NOMO-1 (cell line): ENCODE results near the gene ARAP3.
"Not testable (repeated sequence)": the region's sequence is repeated elsewhere in the genome, so short reads cannot be mapped to it uniquely, and the experiment has no call there.

Source experiments
- DNase-seq, 2 experiments: peaks; one replicate each; lab custom pipeline; 2025; ENCODE audit not compliant: unreplicated experiment in 2 of 2; lab: John Stamatoyannopoulos, UW

ARAP3 gene, protein sequence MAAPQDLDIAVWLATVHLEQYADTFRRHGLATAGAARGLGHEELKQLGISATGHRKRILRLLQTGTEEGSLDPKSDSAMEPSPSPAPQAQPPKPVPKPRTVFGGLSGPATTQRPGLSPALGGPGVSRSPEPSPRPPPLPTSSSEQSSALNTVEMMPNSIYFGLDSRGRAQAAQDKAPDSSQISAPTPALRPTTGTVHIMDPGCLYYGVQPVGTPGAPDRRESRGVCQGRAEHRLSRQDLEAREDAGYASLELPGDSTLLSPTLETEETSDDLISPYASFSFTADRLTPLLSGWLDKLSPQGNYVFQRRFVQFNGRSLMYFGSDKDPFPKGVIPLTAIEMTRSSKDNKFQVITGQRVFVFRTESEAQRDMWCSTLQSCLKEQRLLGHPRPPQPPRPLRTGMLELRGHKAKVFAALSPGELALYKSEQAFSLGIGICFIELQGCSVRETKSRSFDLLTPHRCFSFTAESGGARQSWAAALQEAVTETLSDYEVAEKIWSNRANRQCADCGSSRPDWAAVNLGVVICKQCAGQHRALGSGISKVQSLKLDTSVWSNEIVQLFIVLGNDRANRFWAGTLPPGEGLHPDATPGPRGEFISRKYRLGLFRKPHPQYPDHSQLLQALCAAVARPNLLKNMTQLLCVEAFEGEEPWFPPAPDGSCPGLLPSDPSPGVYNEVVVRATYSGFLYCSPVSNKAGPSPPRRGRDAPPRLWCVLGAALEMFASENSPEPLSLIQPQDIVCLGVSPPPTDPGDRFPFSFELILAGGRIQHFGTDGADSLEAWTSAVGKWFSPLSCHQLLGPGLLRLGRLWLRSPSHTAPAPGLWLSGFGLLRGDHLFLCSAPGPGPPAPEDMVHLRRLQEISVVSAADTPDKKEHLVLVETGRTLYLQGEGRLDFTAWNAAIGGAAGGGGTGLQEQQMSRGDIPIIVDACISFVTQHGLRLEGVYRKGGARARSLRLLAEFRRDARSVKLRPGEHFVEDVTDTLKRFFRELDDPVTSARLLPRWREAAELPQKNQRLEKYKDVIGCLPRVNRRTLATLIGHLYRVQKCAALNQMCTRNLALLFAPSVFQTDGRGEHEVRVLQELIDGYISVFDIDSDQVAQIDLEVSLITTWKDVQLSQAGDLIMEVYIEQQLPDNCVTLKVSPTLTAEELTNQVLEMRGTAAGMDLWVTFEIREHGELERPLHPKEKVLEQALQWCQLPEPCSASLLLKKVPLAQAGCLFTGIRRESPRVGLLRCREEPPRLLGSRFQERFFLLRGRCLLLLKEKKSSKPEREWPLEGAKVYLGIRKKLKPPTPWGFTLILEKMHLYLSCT (N-terminal part only)

DNA sequence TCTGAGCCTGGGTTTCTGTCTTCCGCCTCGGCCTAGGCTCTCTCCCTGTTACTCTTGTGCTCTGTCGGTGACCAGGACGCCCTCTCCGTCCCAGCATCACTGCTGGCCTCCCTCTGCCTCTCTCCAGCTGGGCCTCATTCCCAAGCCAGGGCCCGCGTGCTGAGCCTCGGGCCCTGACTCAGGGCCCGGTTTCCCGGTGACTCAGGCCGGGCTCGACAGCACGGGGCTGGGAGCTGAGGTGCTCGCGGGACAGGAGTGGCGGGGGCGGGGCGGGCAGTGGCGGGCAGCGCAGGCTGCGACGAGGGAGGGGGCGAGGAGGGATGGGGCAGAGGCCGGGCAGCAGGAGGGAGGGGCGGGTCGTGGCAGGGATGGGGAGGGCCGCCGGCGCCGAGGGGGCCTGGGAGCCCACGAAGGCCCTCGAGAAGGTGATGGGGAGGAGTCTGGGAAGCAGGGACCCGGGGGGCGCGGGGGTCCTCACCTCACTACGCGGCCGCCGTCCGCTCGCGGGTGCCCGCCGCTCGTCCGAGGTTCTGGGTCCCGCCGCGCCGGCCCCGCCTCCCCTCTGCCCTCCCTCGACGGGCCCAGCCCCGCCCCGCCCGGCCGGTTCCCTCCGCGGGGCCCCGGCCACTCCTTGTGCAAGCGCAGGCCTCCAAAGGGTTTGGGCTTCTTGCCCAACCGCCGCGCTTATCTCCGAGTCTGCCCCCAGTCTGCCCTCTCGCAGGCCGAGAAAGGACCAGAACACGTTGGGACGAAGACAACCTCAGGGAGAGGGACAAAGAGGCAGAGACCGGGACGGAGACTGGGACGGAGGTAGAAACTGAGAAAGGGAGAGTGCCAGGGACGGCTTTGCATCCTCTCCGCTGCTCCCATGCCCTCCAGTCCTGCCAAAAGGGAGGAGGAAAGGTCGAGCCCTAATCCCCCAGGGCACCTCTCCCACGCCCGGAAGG is at the start of gene ARAP3:
Gene ARAP3 (minus strand): TSS at position 536 of the 947 bp plus-strand sequence. CDS start 1,744 bp downstream, outside the sequence.
- DNase-seq = peak; percentile 86 to 91

DNA sequence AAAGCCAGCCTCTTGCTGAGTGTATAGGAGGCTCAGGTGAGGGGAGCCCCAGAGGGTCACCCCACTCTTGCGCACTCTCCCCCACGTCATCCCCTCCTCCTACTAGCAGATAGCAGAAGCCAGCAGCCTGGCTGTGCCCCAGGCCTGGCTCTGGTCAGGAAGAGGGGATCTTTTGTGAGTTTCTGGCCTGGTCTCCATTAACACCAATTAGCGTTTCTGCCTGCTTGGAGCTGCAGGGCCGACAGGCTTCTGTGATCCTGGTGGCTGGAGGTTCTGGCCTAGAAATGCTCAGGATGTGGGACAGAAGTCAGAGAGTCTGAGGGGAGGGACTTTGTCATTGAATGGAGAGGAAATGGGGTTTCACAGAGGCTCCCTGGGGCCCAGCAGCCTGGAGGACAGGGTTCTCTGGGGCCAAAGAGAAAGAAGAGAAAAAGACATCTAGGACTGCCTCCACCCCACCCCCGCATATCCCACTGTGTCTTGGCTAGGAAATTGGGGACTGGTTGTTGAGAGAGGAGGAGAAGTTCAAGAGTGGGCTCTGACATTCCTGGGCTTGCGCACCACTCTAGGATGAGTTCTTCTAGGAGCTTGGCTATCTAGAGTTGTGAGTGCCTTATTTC is 47.5 kb upstream of the ARAP3 start:
- no peak for DNase-seq

DNA sequence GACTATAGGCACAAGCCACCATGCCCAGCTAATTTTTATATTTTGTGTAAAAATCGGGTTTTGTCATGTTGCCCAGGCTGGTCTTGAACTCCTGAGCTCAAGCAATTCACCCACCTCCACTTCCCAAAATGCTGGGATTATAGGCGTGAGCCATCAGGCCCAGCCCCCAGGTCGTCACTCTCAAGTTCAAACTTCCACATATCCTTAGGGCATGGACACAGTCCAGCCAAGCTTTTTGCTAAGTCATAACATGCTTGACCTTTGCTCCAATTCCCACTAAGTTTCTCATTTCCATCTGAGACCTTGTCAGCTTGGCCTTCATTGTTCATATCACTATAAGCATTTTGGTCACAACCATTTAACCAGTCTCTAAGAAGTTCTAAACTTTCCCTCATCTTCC is 43.9 kb upstream of the ARAP3 start:
- no peak for DNase-seq

DNA sequence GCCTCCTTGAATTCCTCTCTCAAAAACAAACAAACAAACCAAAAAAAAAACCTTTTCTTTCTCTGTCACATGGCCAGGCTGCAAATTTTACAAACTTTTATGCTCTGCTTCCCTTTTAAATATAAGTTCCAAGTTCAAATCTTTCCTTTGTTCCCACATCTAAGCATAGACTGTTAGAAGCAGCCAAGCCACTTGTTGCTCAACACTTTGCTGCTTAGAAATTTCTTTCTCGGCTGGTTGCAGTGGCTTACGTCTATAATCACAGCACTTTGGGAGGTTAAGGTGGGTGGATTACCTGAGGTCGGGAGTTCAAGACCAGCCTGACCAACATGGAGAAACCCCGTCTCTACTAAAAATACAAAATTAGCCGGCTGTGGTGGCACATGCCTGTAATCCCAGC is 43.1 kb upstream of the ARAP3 start:
- DNase-seq = not testable (repeated sequence)

DNA sequence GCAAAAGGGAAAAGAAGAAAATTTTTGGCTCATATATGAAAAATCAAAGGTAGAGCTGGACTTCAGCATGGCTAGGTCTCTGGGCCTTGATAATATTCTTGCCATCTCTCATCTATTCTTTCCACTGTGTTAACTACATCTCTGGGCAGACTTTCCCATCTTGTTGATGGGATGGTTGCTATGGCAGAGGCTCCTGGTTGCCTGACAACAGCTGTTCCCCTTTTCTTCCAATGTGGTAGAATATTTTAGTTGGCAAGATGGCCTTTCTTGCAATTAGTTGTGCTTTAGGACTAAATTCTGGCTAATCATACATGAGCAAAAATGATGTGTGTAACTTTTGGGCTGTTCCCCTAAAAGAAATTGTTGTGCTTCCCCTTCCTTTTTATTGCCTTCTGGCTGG is 40.2 kb upstream of the ARAP3 start:
- no peak for DNase-seq

DNA sequence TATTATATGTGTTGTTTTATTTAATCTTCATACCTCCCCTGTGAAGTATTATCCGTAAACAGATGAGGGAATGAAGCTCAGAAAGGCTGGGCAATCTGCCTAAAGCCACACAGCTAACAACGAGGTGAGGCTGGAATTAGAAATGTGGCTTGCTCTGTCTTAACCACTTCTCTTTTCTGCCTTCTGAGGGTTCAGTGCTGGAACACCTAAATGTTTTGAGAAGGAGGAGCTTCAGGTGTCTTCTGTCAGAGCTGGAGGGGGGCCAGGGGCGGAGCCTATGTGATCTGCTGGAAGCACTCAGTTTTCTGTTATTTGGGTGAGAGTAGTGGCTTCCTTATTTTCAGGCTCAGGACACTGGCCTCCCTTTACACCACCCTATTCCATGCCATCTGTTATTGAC is 35.0 kb upstream of the ARAP3 start:
- no peak for DNase-seq

DNA sequence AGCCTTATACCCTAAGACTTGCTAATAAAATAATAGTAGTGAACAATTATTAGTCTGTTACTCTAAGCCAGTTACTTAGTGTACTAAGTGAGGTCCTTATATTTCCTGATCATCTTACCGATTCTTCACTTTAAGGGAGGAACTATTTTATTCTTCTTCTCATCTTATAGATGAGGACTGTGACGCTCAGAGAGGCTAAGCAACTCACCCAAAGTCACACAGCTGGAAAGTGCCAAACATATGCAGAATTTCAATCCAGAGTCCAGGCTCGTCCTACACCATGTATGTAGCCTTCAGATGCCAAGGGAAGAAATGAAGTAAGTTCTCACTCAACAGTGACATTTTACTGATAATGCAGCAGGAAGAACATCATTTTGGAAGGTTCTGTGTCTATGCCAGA is 34.4 kb upstream of the ARAP3 start:
- DNase-seq = no peak

DNA sequence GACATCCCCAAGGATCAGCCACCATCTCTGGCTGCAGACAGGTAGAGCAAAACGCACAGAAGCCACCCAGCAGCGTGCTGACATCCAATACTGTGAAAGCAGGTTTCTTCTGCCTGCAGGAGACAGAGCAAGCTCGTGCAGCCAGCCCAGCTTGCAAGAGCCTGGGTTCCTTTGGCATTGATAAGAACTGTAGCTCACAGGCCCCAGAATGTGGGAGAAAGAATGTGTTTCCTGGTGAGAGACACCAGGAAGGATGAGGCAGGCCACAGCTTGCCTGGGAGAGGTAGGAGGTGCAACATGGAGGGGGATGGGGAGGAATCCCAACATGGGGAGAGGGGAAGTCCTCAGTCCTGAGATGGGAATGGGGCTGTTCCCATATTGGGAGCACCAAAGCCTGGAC is 34.0 kb upstream of the ARAP3 start:
- DNase-seq = no peak

DNA sequence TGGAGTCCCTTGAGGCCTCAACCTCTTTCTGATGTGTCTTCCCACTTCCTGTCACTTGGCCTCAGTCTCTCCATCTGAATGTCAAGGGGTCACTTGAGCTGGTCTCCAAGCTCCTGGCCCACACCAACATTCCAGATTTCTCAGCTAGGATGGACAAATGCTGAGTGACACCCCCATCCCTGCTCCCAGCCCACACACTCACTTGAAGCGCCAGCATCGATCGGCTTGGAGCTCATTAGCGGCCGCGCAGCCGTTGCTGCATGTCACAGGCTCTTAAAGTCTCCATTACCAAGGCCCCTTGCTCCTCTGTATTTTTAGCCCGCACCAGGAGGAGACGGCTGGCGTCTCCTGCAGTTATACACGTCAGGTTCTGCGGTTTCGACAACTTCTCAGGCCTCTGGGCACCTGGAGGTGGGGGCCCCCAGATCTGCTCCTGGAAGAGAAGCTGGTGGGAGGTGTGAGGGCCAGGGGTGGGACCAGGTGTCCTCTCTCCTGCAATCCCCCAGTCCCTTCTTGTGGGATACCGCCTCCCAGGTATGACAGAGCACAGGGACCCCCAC is 33.4 kb upstream of the ARAP3 start:
- DNase-seq = no peak

DNA sequence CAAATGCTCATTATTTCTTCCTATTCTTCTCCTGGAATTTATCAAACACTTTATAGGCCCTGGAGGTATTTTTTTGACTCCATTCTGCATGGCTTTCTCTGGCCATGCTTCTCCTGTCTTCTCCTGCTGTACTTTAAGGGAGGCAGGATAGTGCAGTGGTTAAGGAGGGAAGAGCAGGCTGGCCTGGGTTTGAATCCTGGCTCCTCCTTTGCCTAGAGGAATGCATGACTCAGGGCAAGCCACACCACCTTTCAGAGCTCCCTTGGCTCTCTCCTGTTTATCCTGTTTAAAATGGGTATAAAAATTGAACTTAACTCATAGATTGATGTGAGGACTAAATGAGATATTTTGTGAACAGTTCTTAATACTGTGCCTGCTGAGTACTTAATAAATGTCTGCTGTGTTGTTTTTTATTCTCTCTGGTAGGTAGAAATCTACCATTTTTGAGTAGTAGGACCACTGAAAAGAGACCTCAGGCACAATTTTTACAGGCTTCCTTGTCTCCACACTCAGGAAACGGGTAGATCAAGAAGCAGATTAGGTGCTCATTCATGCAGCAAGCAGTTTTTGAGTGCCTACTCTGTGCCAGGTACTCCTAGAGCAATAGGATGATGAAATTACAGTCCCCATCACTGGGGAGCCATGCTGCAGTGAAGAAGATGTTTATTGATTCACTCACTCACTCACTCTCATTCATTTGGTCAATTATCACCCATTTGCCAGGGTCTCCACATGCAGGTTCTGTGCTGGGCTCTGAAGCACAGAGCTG is 32.7 kb upstream of the ARAP3 start:
- DNase-seq = no peak

DNA sequence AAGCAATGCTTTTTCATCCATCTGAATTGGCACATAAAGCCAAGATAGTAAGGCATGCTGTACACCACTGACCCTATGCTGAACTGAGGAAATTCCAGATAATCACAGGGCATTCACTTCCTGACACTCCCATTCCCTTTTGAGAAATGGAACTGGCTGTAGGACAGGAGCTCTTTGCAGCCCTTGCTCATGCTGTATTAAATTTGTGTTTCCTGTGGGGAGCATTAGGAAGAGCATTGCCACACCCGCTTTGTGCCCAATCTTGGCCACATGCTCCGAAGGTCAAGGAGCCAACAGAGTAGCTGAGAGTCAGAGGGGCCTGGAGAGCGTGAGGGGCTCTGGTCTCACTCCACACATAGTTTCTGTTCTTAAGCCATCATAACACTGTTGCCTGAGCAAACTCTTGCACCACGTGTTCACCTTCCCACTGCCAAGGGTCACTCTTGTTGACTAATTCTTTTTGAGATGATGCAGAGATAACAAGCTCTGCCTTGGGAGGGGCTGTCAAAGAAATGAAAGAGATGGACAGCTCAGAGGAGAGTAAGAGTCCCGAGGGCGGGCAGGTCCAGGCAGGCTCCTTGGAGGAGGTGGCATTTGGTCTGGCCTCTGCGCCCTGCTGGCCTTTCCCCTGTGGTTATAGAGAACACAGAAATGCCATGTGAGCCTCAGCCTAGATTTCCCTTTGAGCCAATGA is 31.7 kb upstream of the ARAP3 start:
- no peak for DNase-seq

DNA sequence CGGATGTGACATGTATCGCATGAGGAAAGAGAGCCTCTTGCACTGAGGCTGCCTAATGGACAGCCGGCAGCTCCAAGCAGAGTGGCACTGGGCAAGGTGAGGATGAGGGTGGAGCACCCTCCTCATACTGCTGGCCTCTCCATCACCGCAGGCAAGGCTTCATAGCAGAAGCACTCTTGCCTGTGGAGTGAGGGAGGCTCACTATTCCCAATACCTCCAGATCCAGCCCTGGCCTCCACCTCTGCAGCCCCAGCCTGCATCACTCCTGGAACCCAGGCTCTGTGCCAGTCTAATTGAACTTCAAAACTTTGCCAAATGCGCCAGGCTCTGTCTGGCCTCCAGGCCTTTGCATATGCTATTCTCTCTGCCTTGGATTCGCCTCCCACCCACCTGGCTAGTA is 29.7 kb upstream of the ARAP3 start:
- no peak for DNase-seq

DNA sequence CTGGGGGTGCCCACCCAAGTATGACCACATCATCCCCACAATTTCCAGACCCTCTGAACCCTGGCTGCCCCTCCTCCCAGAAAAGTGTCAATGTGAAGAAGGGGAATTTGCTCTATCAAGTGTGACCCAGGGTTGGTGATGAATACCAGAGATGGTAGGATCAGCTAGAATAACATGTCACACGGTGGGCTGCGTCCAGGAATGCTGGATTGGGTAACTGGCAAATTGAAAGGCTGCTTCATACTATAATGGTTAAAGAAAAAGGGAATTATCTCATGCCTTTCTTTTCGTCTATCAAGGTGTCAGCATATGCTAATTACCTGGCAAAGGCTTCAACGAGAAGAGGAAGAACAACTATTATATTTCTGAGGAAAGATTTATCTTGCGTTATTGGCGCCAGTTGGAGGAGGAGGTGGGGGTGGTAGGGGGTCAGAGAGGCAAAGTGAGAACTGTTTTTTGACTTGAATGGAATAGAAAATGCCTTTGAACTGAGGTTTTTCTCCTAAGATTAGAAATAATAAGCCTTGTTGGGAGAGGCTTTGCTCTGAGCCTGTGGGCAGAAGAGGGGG is 27.8 kb upstream of the ARAP3 start:
- no peak for DNase-seq

DNA sequence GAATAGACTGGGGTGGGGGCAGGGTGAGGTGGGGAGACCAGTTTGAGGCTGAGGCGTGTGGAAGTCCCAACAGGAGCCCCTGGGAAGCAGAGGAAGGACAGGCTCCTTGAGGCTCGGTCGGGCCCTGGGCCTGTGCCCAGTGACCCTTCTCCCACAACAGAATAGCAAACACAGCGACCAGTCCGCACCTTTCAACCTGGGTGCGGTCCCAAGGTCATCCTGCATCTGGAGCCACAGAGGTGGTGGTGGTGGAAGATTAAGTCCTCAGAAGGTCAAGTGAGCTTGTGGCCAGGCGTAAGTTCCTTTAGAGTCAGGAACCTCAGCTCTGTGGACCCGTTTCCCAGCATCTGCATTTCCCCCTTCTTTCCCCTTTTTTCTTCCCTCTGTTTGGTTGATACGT is 26.0 kb upstream of the ARAP3 start:
- DNase-seq = no peak

DNA sequence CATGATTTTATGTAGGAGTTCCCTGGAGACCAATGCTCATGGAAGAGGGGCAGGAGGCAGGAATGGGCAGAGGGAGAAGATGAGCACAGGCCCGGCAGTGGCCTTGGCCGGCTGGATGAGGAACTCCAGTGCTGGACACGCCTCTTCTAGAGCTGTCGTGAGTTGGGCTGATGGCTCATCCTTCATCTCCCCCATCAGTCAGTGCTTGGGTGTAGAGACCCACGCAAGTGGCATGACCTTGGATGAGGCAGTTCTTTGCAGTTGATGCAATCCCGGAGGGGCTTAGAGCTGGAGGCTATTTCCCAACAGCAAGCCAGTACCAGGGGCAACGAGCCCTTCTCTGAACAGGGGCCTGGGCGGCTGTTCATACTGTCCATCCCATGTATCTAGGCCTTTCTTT is 25.5 kb upstream of the ARAP3 start:
- no peak for DNase-seq

DNA sequence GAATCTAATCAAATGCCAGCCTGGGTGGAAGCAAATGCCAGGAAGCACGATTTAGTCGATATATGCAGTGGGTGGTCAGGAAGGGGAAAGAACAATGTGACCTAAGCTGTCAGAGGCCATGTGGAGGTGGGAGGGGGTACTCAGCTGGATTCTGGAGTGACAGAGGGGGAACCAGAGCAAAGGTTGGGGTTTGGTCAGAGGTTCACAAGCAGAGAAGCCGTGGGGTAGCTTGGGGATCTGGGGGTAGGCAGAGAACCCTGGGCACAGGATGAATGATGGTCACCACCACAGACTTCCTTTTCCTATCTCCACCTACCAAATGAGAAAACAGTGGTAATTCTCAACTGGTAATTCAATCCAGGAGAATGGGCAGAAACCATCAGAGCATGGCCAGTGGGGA is 24.1 kb upstream of the ARAP3 start:
- DNase-seq = no peak

DNA sequence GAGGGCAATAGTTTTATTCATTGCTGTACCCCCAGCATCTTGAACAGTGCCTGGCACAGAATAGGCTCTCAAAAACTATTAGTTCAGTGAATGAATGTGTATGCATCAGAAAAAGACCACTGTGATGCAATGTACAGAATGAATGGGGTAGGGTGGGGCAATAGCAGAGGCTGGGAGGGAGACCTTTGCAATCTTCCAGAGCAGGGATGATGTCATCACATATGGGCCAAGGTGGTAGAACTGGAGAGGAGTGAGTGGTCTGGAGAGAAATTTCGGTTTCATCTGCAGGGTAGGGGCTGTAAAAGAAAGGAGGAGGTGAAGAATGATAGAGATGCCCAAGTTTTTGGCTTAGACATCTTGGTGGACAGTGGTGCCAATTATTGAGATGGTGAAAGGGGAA is 23.4 kb upstream of the ARAP3 start:
- DNase-seq = no peak
